ENCODE data around the gene ACTC1.

Gene ACTC1

DNA sequence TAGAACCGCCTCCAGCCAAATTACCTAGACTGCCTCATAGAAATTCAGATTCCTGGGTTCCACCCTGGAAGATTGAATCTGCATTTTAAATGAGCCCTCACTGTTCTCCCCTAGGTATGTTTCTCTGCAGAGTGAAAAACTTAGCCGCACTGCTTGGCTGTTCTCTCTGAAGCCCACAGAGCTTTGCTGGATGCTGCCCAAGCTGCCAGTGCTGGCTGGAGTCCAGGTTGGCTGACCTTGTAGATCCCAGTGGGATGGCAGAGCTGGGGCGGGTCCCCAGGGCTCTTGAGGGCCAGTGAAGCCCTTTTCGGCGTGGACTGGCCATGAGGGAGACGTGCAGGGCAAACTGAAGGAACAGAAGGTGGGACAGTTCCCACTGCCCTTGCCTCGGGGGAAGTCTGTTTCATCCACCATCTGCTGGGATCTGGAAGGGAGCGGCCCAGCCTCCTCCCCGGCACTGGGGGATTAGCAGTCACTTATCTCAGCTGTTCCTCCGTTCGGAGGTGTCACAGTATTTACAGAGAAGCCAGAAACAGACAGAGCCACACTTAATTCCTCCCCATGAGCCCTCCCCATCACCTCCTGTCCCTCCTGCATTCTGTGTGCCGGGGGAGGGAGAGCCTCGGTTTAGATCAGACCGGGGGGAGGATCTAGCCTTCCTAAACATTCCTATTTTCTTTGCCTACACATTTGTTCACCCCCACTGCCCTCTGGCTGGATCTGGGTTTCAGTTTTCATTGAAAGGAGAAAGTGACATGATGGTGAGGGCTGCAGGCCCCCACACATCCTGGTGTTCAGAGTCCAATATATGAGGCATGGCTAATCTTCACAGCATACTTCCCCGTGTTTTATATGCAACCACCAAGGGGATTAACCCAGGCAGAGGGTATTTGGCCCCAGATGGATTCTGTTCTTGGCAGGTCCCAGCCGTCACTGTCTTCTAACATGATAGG, 4.1 kb upstream of the ACTC1 start:
- no peak for DNase-seq

DNA sequence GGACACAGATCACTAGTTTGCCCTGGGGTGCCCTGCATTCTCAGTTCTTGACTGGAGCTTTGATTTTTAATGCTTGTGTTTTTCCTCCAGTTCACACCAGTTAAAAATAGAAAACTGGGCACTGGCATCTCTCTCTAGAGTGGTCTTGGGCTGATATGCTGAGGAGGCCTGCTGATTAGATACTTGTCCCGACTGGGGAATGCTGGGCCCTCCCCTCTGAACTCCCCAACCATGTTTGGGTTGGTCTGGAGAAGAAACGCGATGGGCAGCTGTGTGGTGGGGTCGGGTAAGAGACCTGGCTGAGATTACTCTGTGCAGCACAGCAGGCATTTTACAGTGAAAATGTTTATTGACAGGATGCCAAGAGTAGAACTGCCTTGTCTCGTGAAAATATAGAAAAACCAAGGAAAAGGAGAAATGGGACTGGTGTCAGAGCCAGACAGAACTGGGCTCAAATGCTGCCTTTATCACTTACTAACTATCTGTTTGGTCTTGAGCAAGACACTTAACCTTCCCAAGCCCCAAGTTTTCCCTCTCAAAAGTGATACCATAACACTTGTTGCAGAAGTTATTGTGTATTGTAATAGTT, 1.6 kb upstream of the ACTC1 start:
- no peak for DNase-seq

DNA sequence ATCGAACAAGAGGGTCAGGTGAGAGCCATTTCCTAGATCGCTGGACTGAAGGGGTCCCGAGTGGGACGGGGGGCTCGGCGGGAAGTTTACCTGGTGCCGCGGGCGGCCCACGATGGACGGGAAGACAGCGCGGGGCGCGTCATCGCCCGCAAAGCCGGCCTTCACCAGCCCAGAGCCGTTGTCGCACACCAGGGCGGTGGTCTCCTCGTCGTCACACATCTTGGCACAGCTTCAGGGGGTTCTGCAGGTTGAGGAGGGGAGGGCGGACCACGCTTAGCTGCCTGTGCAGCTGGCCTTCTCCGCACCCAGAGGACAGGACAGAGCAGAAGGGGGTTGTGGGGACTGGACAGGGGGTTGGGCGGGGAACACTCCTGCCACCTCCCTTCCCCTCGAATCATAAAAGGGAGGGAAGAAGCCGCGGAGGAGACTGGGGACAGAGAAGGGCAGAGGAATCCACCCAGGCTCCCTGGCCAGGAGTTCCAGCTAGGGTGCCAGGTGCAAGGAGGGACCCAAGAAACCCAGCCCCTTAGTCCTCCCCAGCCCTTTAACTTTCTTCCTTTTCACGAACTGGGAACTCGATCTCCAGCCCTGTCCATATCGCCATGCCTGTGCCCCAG, 651 bp downstream of the ACTC1 start:
- DNase-seq: no peak

DNA sequence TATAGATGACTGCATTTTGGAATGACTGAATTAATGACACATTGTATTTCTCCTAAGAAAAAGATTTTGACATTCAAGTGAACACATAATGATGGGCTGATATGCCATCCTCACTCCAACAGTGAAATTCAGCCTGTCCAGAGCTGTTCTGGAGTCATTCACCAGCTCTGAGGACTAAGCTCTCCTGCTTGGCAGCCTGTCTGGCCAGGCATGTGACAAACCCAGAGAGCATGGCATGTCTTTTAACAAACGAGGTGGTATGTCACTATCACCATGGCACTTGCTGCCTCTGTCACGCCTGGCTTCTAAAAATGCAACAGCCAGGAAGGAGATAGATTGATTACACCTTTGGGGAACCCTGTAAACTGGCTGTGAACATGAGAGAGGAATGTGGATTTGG, 1.4 kb downstream of the ACTC1 start:
- no peak for DNase-seq

DNA sequence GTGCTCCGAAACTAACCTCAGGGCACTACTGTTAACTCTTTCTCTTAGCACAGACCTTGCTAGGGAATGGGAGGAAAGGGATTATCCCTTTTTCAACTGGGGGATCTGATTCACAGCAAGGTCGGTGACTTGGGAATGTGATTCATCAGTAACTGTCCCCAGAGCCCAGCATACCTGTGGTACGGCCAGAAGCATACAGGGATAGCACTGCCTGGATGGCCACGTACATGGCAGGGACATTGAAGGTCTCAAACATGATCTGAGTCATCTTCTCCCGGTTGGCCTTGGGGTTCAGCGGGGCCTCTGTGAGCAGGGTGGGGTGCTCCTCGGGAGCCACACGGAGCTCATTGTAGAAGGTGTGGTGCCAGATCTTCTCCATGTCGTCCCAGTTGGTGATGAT, 2.3 kb downstream of the ACTC1 start:
- DNase-seq: no peak

DNA sequence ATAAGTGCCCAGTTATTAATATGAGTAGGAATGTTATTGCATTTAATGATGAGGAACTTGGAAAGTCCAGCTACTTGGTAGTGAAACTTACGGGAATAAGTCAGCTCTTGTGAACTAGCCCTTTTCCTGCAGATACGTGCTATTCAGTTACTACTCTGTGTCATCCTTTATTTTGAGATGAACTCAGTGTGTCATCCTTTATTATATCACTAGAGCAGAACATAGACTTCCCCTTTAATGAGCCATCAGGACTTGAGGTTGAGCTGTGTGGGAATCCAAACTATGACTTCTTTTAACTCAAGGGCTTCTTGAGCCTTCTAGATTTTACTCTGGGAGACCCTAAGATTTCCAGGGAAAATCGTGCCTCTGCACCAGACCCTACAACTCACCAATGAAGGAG, 3.6 kb downstream of the ACTC1 start:
- no peak for DNase-seq

DNA sequence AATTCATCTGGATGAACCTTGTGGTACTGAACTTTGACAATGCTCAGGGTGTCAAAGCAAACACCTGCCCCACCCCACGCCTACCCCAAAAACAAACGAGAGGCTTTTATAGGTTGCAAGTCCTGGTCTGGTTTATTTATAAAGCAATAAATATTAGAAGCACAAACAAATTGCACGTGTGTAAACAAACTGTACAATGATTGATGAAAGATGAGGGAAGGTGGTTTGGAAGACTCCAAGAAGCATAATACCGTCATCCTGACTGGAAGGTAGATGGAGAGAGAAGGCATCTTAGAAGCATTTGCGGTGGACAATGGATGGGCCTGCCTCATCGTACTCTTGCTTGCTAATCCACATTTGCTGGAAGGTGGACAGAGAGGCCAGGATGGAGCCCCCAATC, 5.2 kb downstream of the ACTC1 start:
- DNase-seq: no peak

DNA sequence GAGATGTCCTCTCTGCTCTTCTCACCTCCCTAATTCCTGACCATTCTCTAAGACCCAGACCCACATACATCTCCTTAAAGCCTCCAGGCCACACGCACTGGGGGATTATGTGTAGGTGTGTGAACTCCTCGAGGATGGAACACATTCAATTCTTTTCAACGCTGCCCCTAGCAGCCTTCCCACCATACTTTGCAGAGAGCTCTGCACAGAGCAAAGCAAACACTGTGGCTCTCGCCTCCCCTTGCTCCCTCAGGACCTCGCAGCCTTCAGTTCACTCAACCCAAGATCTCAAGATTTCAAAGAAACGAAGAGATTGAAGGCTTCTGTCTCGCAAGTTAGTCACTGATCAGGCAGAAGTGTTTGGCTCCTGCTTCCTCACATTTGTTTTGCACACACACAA, 6.0 kb downstream of the ACTC1 start:
- DNase-seq: no peak

DNA sequence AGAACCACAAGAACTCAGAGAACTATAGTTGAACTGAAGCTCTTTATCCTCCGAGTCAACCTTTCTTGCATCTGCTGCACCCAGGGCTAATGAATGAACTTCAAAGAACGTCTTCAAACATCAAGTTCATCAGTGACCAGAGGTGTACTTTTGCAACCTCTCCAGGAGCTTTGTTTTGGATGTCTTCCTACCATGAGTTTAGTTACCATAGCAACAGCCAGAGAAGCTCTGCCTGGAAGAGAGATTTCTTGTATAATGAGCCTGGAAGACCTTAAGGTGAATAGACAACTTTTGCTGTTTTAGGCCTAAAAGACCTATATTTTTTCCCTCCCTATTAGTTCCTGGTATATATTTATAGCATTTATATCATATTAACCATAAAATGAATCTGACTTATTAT, 9.1 kb downstream of the ACTC1 start:
- DNase-seq: no peak

DNA sequence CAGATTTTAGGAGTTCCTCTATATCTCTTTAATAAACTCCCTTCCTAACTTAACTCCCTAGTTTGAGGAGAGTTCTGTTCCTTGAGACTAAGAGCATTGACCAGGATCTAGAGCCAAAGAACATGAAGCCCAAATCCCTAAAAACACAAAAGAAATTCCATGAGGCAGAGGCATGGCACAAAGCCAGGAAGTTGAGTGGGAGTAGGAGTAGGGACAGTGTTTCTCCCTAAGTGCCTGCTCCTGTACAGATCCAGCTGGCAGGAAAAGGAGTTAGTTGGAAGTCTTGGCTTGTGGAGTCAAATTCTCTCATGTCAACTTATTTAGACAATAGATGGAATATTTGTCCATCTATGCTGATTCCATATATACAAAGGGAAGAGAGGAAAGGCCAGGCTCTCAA, 11.4 kb downstream of the ACTC1 start:
- no peak for DNase-seq

DNA sequence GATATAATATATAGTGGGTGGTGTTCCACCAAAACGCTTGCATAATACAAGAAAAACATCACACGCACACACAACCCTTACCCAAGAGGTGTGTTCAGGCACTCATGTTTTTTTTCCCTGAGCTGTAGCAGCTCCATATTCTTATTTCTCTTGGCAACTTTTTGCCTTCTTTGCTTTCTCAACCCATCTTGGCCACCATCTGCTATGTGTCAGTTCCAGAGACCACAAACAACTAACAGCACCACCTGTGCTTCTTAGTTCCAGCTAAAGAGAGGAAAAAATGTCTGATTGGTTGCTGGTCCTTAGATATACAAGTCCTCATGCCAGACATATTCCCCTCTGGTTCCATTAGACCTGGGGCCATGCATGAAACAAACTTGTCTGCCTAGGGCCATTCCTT, 11.9 kb downstream of the ACTC1 start:
- DNase-seq: no peak

DNA sequence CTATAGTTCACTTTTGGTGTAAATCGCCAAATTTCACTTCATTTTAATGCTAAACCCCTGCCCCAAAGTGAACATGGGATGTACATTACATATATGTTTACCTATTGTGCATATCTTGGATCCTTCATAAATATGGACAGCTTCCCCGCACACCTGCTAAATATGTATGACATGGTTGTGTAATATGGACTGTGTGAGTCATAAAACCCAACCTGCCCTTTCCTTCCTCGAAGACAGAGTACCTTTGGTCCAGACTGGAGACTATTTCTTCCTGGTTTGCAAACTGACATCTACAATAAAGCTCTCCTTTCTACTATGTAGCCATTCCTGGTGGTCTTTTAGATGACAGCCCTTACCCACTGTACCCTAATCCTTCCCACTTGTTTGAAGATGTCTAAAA, 12.4 kb downstream of the ACTC1 start:
- DNase-seq: no peak

DNA sequence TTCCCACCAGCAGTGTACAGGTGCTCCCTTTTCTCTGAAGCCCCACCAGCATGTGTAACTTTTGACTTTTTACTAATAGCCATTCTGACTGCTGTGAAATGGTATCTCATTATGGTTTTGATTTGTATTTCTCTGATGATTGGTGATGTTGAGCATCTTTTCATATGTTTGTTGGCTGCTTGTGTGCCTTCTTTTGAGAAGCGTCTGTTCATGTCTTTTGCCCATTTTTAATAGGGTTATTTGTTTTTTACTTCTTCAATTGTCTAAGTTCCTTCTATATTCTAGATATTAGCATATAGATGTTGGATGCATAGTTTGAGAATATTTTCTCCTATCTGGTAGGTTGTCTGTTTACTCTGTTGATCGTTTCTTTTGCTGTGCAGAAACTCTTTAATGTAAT, 14.6 kb downstream of the ACTC1 start:
- no peak for DNase-seq

DNA sequence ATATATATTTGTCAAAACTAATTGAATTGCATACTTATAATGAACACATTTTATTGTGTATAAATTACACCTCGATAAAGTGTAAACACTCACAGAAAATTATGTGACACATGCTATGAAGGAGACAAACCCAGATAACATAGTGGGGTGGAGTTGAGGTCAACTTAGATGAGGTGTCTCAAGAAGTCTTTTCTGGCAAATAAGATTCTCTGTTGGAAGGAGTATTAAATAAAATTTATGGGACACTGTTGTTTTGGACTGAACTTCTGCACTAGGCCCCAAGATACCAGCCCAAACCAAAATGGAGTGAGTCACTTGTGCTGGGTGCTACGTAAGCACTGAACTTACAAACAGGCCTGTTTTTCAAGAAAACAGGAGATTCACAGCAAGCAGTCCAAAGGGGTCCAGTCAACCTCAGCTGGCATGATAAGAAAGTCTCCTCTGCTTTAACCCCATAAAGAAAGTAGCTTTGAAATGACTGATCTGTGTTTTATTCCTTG, 18.7 kb downstream of the ACTC1 start:
- DNase-seq: no peak

DNA sequence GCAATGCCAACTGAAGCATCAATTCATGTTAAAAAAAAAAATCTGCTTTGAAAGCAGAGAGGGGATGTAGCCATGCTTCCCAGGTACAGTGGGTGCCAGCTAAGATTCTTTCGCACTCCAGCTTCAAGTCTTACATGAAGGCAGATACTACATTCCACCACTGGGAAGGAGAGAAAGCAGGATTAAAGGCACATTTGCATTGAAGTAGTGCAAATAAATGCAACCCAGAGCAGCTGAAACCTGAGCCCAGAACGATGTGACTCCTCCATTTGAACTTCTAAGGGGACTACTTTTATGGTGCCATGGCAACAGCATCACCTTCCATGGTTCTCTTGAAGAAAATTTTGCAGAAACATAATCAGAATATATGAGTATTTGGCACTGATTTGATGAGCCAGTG, 21.4 kb downstream of the ACTC1 start:
- no peak for DNase-seq

DNA sequence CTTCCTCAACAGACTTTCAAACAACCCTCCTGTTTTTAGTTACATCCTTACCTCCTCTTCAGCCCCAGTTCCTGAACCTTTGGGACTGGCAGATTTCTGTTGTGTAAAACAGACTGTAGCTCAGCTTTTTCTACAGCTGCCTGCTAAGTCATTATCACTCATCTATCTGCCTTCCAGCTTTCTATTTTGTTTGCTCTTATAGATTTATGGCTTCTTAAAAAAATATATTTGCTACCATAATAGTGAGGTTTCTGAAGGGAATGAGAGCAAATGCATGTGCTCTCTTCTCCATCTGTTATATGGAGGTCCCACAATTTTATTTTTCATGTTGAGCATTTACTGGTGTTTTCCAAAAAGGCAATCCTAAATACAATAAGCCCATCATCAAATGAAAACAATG, 22.3 kb downstream of the ACTC1 start:
- DNase-seq: no peak

DNA sequence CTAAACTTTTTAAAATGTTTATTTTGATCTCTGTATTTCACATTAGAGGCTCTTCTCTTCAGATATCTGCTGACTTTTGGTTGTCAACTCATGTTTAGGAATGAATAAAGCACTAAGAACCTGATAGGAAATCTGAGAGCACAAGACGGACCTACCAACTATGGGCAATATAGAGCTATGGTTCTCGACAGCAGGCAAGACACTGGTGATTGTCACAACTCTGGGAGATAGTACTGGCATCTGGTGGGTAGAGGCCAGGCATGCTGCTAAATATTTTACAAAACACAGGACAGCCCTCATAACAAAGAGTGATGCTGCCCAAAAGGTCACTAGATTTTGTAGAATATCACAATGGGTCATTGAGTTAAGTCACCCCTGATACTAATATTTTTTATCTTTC, 23.0 kb downstream of the ACTC1 start:
- DNase-seq: no peak

DNA sequence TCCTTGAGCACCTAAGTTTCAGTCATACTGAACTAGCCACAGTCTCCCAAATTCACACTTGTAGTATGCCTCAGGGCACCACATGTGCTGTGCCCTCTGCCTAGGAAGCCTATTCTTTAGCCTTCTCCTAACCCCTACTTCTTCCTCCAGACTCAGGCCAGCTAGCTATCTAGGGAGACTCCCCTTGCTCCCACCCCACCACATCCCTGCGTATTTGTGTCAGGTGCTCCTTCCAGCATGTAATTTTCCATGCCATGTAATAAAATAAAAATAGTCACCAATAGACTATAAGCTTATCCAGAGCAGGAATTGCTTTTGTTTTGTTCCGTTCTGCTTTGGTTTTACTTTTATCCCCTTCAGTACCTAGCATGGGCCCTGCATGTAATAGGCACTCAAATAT, 25.6 kb downstream of the ACTC1 start:
- DNase-seq: no peak

DNA sequence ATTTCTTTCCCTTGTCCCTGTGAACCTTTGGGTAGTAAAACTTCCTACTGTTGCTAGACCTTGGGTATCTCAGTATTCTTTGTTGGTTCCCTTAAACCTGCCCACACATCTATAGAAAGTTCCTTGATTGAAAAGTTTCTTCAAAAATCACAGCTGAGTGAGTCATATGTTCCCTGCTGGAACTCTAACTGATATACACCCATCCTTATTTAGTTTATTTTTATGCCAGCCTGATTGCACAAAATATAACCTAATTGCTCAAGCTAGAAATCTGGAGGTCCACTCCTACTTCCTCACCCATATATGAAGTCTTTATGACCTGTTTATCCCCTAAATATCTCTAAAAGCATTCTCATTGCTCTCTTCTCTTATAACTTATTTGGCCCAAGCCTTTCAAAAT, 26.8 kb downstream of the ACTC1 start:
- DNase-seq: no peak

DNA sequence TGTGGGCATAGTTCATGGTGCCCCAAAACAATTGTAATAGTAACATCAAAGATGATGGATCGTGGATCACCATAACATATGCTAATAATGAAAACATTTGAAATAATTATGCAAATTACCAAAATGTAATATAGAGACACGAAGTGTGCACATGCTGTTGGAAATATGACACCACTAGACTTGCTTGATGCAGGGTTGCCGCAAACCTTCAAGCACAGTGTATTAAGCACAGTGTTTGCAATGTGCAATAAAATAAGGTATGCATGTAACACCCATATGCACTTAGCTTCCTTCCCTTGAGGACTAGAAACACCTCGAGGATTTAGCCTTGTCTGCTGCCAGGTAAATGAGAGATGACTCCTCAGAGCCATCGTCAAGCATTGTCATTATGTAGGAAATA, 29.6 kb downstream of the ACTC1 start:
- no peak for DNase-seq

DNA sequence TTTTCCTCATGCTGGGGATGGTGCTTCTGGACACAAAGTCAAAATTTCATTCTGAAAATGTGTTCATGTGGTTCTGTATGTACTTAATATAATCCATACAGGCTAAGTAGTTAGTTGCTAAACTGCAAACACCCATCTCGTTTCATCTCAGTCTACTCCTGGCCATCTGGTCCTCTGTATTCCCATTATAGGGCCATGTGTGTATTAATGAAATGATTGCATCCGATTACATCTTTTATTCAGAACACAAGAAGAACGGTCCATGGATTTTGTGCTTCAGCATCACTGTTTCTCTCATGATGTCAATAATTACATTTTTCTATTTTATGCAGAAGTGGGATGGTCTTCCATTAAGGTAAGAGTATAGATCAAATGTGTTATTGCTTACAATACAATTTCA, 34.4 kb downstream of the ACTC1 start:
- DNase-seq: no peak

DNA sequence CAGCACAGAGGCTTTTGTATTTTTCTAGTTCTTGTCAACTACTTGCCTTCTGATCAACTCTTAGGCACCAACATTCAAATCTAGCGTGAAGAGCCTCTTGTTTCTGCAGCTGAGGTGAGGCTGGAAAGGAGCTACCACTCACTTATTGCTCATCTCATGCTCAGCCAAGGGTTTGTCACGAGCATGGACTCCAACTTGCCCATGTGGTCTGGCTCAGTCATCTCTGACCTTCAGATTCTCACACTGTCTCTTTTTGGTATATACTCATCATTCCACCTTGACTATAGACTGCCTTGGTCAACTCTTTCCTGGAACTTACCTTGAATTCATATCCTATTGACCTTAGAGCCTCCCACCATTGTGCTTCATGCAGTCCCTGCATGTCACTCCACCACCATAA, 35.4 kb downstream of the ACTC1 start:
- no peak for DNase-seq

DNA sequence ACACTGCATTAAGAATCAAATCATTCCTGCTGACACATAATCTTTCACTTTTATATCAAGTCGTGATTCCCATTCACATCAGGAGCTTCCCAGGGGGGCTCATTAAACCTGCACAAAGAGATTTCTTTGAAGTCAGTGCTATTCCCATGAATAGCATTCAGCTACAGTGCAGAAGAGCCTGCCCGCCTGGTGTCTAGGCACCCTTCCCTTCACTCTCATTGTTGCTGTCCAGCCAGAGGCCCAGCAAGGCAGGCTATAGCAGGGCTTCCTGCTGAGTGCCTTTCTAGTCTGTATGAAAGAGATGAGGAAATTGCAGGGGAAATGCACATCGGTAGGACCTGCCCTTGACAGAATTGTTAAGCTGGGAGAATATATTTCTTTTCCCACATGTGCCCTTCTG, 36.0 kb downstream of the ACTC1 start:
- no peak for DNase-seq

DNA sequence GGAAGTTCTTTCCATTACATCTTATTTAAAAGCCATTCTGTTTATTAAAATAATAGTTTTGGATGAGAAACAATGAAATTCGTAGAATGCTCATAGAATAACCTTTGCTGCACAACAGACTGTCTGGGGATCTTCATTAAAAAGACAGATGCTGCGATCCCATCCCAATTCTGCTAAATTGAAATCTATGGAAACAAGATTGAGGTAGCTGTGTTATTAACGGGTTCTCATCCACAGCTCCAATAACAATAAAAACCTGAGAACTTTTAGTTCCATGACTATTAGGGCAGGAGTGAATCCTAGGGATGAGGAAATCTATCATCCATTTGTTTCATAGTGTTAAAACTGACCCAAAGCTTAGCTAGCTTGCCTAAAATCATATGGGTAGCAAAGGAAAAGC, 38.1 kb downstream of the ACTC1 start:
- DNase-seq: no peak

All from NCI-H2029 treated with DMSO at 0.1 percent for 48 hours (cell line).